Pancreas (tissue), 10 donors: ENCODE results near the gene PKP4. TPM values are rescaled to one million over a fixed set of nuclear protein-coding genes. Genes with fewer than 3 reads are reported as not detected.

ENCODE experiments used
- ATAC-seq, 4 donors: fragments of 200-7000 bp; cut with Tn5 transposase; one replicate each; pipeline versions ENCODE4 v1.8.0 to v1.9.1; 2020; ENCODE audit warnings: mild to moderate bottlenecking in 4 of 4, moderate library complexity in 4 of 4
- DNase-seq, 6 donors: peaks; one replicate each; pipeline ENCODE4 v3.0.0-alpha.2; 2020
- FAIRE-seq: peaks from 2 replicates; lab custom pipeline; 2012; peaks lifted over from hg19 to GRCh38; lab: Jason Lieb, UNC
- H3K27ac ChIP-seq, 4 donors: fragments of 200-600 bp; sonication (generic); 1 replicate in 3 of 4; 2 replicates in 1 of 4; pipeline versions ENCODE4 v1.5.0 to v1.8.0; 2020
- H3K27me3 ChIP-seq, 4 donors: fragments of 200-600 bp; one replicate each; pipeline ENCODE4 v1.8.0; 2021
- H3K36me3 ChIP-seq, 3 donors: fragments of 200-600 bp; sonication (generic) in 1 of 3; one replicate each; pipeline versions ENCODE4 v1.5.0 to v1.8.0; 2020 to 2021
- H3K4me1 ChIP-seq, 3 donors: fragments of 200-600 bp; one replicate each; pipeline ENCODE4 v1.8.0; 2021
- H3K4me3 ChIP-seq, 4 donors: fragments of 200-600 bp; sonication (generic) in 2 of 4; one replicate each; pipeline versions ENCODE4 v1.5.0 to v1.8.0; 2020 to 2021
- H3K9me3 ChIP-seq, 4 donors: fragments of 200-600 bp; one replicate each; pipeline ENCODE4 v1.8.0; 2021
- WGBS, 2 donors: extraction: QIAGEN DNeasy Blood & Tissue Kit; methylation state at CpG; one replicate each; pipeline ENCODE4 v1.1.7; 2013; 5-methylcytosine and 5-hydroxymethylcytosine counted together
- intact Hi-C, 3 donors: fragments of 100-400 bp; cut with DNase I; formaldehyde crosslinking; loops; one replicate each; pipeline versions ENCODE4 v1.11.1 to v1.14.2; 2022
- polyA plus RNA-seq, 2 donors: library from polyadenylated mRNA; stranded (reverse); fragments of 200-250 nt; gene quantifications; one replicate each; pipeline ENCODE4 v1.2.3, GENCODE V29; 2013
- total RNA-seq, 6 donors: library from RNA; stranded (reverse); fragmentation: NEBNext Ultra II Directional in 4 of 6; extraction: Animal tissue kit (Norgen Biotek cat#: 25700) in 4 of 6; gene quantifications; one replicate each; pipeline versions ENCODE4 v1.2.1 to v1.2.4, GENCODE V29; 2021 to 2023
- TF ChIP-seq, protein P1 (sequence below), 4 donors: fragments of 200-600 bp; sonication (generic) in 3 of 4; IDR thresholded peaks; one replicate each; pipeline versions ENCODE4 v1.5.0 to v1.8.0; 2021; ENCODE audit warnings: antibody characterized with exemption in 4 of 4
- donor health status: healthy with polysubstance abuse.
- donor health status: DM: no; HTN: no; CAD: no; lungs with moderate emphysema.
- donor health status: DM: no; HTN: no; CAD: no.
- donor health status: control.
- donor health status: control.
- donor health status: Bipolar disorder and iron deficiency.
- donor health status: DM: yes; HTN: yes; CAD: no.
- donor health status: DM: no; HTN: no; CAD: no.
- donor health status: DM: no; HTN: no; CAD: no.
- donor health status: DM: yes; HTN: yes; CAD: no.

PKP4 gene
- total and polyA plus RNA-seq, 8 donors = 20.4 to 46.2 (median 28.8) TPM

DNA sequence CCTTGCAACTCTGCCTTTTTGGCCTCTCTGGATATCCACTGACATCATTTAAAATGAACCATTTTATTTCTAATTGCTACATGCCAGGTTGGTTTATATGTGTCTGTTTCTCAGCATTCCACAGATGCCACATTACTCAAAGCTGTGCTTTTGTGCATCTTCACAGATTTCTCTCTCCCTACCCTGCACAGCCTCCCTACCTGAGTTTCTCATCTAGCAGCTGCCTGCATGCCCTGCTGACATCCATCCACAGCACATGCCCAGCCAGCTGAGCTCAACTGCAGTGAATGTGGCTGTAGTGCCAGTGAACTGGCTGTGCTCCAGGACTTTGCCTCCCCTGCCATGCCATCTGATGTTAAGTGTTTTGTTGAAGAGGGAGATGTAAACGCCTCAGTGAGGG is 44.5 kb downstream of the PKP4 start:
- TF ChIP-seq, protein P1, sequence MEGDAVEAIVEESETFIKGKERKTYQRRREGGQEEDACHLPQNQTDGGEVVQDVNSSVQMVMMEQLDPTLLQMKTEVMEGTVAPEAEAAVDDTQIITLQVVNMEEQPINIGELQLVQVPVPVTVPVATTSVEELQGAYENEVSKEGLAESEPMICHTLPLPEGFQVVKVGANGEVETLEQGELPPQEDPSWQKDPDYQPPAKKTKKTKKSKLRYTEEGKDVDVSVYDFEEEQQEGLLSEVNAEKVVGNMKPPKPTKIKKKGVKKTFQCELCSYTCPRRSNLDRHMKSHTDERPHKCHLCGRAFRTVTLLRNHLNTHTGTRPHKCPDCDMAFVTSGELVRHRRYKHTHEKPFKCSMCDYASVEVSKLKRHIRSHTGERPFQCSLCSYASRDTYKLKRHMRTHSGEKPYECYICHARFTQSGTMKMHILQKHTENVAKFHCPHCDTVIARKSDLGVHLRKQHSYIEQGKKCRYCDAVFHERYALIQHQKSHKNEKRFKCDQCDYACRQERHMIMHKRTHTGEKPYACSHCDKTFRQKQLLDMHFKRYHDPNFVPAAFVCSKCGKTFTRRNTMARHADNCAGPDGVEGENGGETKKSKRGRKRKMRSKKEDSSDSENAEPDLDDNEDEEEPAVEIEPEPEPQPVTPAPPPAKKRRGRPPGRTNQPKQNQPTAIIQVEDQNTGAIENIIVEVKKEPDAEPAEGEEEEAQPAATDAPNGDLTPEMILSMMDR (IDR thresholded peaks at IDR 0.05) = no peak
- DNase-seq (peak in 5 of 6 donors; percentile 17 to 53 (median 27)), FAIRE-seq (no peak), ATAC-seq (peak in 3 of 4 donors; percentile 32 to 44 (median 40))
- no peaks in the 10 kb centered on the region for H3K36me3 ChIP-seq
- 17 to 20% methylated on average over 1 of the region's 1 CpG for WGBS, 2 donors
- intact Hi-C loops = no loop called here
- no peaks in the 10 kb centered on the region for H3K27me3 ChIP-seq
- H3K4me1 ChIP-seq = peaks cover 15 to 49% (median 45%) of the 10 kb centered on the region in 3 donors
- no peak overlapping the region for H3K4me3 ChIP-seq
- no peaks in the 10 kb centered on the region for H3K9me3 ChIP-seq
- H3K27ac ChIP-seq = no peak overlapping the region

DNA sequence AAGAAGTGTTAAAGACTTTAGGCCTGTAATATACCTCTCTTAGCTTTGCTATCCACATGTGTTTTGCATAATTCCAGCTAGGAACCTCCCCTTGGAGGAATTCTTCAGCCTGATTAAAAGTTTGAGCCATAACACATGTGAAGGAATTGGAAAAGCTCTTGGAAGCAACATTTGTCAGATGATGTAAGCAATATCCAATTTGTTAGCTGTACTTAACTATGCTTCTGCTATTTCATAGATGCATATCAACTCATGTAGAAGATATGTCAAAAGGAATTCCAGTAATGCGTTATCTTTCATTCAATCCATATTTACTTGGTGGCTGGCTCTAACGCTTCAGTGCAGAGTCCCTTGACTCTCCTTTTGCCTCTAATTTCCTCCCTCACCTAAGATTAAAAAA is 46.2 kb downstream of the PKP4 start:
- no peaks in the 10 kb centered on the region for H3K9me3 ChIP-seq
- no peak overlapping the region for H3K4me3 ChIP-seq
- no peaks in the 10 kb centered on the region for H3K27me3 ChIP-seq
- no peak overlapping the region for H3K27ac ChIP-seq
- no peak for FAIRE-seq
- WGBS, 2 donors = 54 to 64% methylated on average over 2 of the region's 2 CpGs
- DNase-seq = no peak
- H3K4me1 ChIP-seq = peaks cover 15 to 36% (median 36%) of the 10 kb centered on the region in 3 donors
- intact Hi-C loops = no loop called here
- ATAC-seq = no peak
- H3K36me3 ChIP-seq = no peaks in the 10 kb centered on the region
- TF ChIP-seq, protein P1 (IDR thresholded peaks at IDR 0.05) = no peak

DNA sequence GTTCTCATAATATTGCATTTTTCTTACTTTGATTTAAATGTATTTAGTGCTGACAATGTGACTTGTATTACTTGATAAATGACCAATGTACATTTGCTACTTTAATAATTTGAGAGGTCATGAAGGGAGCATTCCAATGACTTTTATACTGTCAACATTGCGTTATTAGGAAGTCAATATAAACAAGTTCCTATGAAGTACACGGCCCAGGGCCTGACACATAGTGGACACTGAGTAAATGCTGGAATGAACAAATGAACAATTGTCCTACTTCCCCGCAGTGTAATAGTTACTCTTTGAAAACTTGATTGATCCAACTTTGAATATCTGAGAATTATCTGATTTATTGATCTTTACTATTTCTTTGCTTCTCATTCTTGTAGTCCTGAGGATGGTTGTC is 47.3 kb downstream of the PKP4 start:
- no peak for ATAC-seq
- Histone ChIP-seq H3K4me3 (no peak overlapping the region), H3K27me3 (no peaks in the 10 kb centered on the region), H3K4me1 (peaks cover 15 to 36% (median 29%) of the 10 kb centered on the region in 3 donors), H3K9me3 (no peaks in the 10 kb centered on the region), H3K36me3 (no peaks in the 10 kb centered on the region), H3K27ac (no peak overlapping the region)
- TF ChIP-seq, protein P1 (IDR thresholded peaks at IDR 0.05) = no peak
- DNase-seq = no peak
- WGBS, 2 donors = 56 to 62% methylated on average over 3 of the region's 3 CpGs
- FAIRE-seq = no peak
- intact Hi-C loops = no loop called here

DNA sequence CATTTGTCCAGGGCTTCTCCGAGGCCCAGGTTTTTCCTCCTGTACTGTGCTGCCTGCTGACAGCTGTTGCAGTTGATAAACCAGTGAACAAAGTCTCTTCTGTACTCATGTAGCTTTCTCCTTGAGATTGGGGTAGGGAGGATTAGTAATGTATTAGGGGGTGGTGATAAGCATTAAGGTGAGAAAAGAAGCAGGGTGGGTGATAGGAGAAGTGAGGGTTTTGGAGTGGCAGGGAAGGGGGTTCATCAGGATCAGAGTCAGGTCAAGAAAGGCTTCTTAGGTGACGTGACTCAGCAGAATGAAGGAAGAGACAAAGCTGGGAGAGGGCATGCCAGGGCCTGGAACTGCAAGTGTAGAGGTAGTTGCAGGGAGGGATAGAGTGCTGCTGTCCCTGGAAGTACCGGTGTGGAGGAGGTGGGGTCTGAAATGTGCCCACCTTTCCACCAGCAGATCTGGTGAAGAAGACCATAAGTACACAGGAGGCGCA is 48.7 kb downstream of the PKP4 start:
- no peak overlapping the region for H3K27ac ChIP-seq

DNA sequence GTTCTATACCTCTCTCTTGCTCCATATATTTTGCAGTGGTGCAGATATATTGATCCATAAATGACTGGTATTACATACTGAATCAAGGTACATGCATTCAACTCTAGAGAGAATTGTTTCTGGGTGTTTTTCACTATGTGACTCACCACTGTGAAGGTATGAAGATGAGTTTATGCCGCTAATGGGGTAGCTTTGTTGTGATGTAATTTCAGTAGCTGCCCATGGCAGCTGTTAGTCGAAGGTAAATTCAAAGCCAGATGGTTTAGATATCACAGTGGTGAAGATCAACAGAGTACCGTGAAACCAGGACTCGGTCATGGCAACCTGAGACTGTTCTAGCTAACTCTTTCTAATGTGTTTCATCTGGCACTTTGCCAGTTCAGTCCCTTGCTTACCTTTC is 50.4 kb downstream of the PKP4 start:
- intact Hi-C loops = no loop called here
- Histone ChIP-seq H3K27me3 (no peaks in the 10 kb centered on the region), H3K27ac (no peak overlapping the region), H3K4me3 (no peak overlapping the region), H3K9me3 (no peaks in the 10 kb centered on the region), H3K4me1 (peaks cover 12 to 31% (median 23%) of the 10 kb centered on the region in 3 donors), H3K36me3 (no peaks in the 10 kb centered on the region)
- ATAC-seq (peak in 3 of 4 donors; percentile 24 to 76 (median 57)), DNase-seq (no peak), FAIRE-seq (no peak)
- TF ChIP-seq, protein P1 (IDR thresholded peaks at IDR 0.05) = no peak
- 72 to 75% methylated on average over 4 of the region's 4 CpGs for WGBS, 2 donors

More for the DNA sequence above, 48.7 kb downstream of the PKP4 start:
- no peak for FAIRE-seq
- Histone ChIP-seq H3K36me3 (no peaks in the 10 kb centered on the region), H3K27me3 (no peaks in the 10 kb centered on the region), H3K9me3 (no peaks in the 10 kb centered on the region), H3K4me1 (peaks cover 13 to 36% (median 32%) of the 10 kb centered on the region in 3 donors), H3K4me3 (no peak overlapping the region)
- peak; percentile 37 to 65 (median 58) for ATAC-seq
- intact Hi-C loops = no loop called here
- TF ChIP-seq, protein P1 (IDR thresholded peaks at IDR 0.05) = no peak
- WGBS, 2 donors = 64 to 69% methylated on average over 4 of the region's 4 CpGs
- DNase-seq = no peak
